HUES64 (cell line): ENCODE data around the gene JADE1.

Source experiments
- H3K27ac ChIP-seq: 2 replicates; pipeline ENCODE4 v1.7.0; 2013; ENCODE audit warnings: low read depth, low read length, inconsistent platforms
- H3K27me3 ChIP-seq: 2 replicates; pipeline ENCODE4 v1.6.1; 2013; ENCODE audit warnings: mild to moderate bottlenecking, low read length; ENCODE audit not compliant: insufficient read depth
- H3K36me3 ChIP-seq: 2 replicates; pipeline ENCODE4 v1.6.1; 2013; ENCODE audit warnings: mild to moderate bottlenecking, low read length; ENCODE audit not compliant: insufficient read depth
- H3K4me1 ChIP-seq: 2 replicates; pipeline ENCODE4 v1.6.1; 2013; ENCODE audit warnings: mild to moderate bottlenecking, low read length, moderate library complexity; ENCODE audit not compliant: insufficient read depth
- H3K4me3 ChIP-seq: 2 replicates; pipeline ENCODE4 v1.5.1; 2013; ENCODE audit warnings: mild to moderate bottlenecking, low read length, moderate library complexity
- H3K9ac ChIP-seq: 2 replicates; pipeline ENCODE4 v1.6.1; 2013; ENCODE audit warnings: mild to moderate bottlenecking, low read depth, low read length
- H3K9me3 ChIP-seq: 2 replicates; pipeline ENCODE4 v1.6.1; 2013; ENCODE audit warnings: low read depth, low read length; ENCODE audit not compliant: insufficient read depth
- WGBS: fragments of 150-250, 120-280 bp; methylation state at CpG from one replicate; pipeline ENCODE4 v1.1.7; 2013; ENCODE audit warnings: missing lambda C conversion rate; 5-methylcytosine and 5-hydroxymethylcytosine counted together

Gene JADE1

DNA sequence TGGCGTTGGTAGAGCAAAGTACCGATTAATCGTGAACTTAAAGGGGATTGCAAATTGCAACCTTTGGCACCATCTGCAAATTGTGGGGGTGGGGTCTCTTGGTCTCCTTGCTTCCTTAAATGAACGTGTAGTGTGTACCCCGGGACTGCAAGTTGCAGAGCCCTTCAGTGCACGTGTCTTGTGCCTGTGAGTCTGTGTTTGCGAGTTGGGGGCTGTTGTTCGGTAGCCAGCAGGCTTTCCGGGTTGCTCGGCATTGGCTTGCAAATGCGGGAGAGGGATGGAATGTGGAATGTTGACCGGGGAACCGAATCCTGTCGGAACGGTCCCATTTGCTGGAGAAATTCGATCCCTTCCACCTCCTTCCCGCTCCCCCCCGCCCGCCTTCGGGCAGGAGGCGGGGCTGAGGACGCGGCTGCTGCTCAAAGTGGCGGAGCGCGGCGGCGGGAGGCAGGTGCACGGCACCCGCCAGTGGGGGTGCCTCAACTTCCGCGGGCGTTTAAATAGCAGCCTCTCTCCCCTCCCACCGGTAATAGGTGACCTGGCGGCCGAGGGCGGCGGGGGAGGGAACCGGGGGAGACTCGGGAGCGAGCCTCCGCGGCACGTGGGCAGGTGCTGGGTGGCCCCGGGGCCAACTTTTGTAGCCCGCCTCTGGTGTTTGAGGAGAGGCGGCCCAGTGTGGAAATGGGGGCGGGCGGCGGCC lies 1.5 kb downstream of the JADE1 start:
- no peaks in the 10 kb centered on the region for H3K27me3 ChIP-seq
- peak overlapping the region; percentile 100 for H3K27ac ChIP-seq
- peak overlapping the region; percentile 94 for H3K4me3 ChIP-seq
- peaks cover 28% of the 10 kb centered on the region for H3K4me1 ChIP-seq
- no peaks in the 10 kb centered on the region for H3K9me3 ChIP-seq
- H3K36me3 ChIP-seq = peaks cover 4% of the 10 kb centered on the region
- WGBS = under 1% methylated on average over 50 of the region's 50 CpGs
- H3K9ac ChIP-seq = peak overlapping the region; percentile 93

DNA sequence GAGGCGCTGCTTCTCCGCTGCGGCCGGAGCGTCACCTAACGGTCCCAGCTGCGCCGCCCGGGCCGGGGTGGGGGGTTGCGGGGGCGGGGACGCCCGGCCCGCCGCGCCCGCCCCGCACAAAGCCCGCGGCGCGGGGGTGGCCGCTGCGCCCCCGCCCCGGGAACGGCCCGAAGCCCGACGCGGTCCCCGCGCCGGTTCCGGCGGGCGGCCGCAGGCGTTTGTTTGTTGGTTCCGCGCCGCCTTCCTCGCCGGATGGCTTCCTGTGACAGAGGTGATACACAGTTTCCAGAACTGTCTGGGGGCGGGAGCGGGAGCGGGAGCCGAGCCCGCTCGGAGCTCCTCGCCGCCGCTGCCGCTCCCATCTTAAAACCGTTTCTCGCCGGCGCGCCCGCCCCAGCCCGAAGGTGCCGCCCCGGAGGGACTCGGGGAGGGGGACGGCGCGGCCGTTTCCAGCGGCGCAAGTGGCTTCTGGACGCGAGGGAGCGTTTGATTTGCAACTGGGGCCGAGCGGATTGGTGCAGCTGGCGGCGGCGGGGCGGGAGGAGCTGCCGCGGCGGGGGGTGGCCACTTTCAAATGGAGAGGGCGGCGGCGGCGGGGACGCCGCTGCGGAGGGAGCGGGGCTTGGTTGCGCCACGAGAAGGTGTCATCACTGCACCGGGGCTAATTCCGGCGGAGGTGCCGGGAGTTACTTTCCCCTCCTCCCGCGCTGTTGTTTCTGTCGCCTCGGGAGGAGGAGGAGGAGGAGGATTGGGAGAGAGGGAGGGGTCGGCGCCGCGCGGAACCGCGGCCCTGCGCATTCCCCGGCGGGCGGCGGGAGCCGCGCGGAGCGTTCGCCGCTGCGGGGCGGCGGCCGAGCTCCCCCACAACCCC lies 2.3 kb downstream of the JADE1 start:
- under 1% methylated on average over 120 of the region's 123 CpGs for WGBS
- Histone ChIP-seq H3K36me3 (peaks cover 11% of the 10 kb centered on the region), H3K4me1 (peaks cover 34% of the 10 kb centered on the region)

DNA sequence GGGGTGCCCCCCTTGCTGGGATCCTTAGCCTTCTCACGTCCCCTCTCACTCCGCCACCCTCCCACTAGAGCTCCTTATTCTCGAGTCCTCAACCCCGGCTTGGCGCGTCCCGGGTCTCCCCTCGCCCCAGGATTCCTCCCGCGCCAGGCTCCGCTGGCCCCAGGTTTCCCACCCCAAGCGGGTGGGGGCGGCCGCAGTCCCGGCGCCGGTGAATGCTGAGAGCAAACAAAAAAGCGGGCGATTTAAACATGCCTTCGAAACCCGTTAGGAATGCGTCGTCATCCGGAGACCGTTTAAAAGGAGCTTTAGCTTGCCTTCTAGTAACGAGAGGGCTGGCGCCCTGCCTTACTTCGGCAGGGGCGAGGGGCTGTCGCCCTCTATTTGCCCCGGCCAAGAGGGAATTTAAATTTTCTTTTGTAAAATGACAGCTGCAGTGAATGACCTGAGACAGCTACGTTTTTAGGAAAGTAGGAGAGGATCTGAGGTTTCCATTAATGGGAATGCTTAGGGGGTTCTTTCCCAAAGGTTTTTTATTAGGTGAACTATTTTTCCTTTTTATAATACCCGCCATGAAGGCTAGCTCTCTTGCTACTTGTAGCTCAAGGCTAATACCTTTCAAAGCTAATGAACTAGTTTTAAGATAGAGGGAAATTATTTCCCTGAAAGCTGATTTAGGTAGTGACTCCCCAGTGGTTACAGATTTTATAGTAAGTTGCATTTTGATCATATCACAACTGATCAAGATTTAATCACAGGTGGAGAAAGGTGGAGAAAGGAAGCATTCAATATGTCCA lies 3.1 kb downstream of the JADE1 start:
- Histone ChIP-seq H3K4me1 (peaks cover 38% of the 10 kb centered on the region), H3K36me3 (peaks cover 20% of the 10 kb centered on the region), H3K9ac (peak overlapping the region; percentile 93), H3K9me3 (no peaks in the 10 kb centered on the region), H3K4me3 (peak overlapping the region; percentile 94), H3K27ac (peak overlapping the region; percentile 100), H3K27me3 (no peaks in the 10 kb centered on the region)
- under 1% methylated on average over 32 of the region's 33 CpGs for WGBS

More for the DNA sequence above, 2.3 kb downstream of the JADE1 start:
- Histone ChIP-seq H3K9me3 (no peaks in the 10 kb centered on the region), H3K27me3 (no peaks in the 10 kb centered on the region), H3K9ac (peak overlapping the region; percentile 93), H3K27ac (peak overlapping the region; percentile 100), H3K4me3 (peak overlapping the region; percentile 94)

GRCh38 chr4:128813965-128814364 lies 4.5 kb downstream of the JADE1 start:
- 96% methylated on average over 5 of the region's 5 CpGs for WGBS
- peak overlapping the region; percentile 94 for H3K4me3 ChIP-seq

GRCh38 chr4:128818442-128818841 lies 8.9 kb downstream of the JADE1 start:
- 97% methylated on average over 4 of the region's 4 CpGs for WGBS
- no peak overlapping the region for H3K9ac ChIP-seq
- peaks cover 41% of the 10 kb centered on the region for H3K36me3 ChIP-seq
- H3K4me1 ChIP-seq = peaks cover 67% of the 10 kb centered on the region
- no peaks in the 10 kb centered on the region for H3K27me3 ChIP-seq
- no peaks in the 10 kb centered on the region for H3K9me3 ChIP-seq
- H3K27ac ChIP-seq = no peak overlapping the region
- no peak overlapping the region for H3K4me3 ChIP-seq

More at GRCh38 chr4:128813965-128814364, 4.5 kb downstream of the JADE1 start:
- H3K9ac ChIP-seq = no peak overlapping the region
- H3K9me3 ChIP-seq = no peaks in the 10 kb centered on the region
- peaks cover 42% of the 10 kb centered on the region for H3K4me1 ChIP-seq
- no peaks in the 10 kb centered on the region for H3K27me3 ChIP-seq
- H3K27ac ChIP-seq = peak overlapping the region; percentile 36; the same call in 1 of the 2 replicates
- H3K36me3 ChIP-seq = peaks cover 30% of the 10 kb centered on the region

DNA sequence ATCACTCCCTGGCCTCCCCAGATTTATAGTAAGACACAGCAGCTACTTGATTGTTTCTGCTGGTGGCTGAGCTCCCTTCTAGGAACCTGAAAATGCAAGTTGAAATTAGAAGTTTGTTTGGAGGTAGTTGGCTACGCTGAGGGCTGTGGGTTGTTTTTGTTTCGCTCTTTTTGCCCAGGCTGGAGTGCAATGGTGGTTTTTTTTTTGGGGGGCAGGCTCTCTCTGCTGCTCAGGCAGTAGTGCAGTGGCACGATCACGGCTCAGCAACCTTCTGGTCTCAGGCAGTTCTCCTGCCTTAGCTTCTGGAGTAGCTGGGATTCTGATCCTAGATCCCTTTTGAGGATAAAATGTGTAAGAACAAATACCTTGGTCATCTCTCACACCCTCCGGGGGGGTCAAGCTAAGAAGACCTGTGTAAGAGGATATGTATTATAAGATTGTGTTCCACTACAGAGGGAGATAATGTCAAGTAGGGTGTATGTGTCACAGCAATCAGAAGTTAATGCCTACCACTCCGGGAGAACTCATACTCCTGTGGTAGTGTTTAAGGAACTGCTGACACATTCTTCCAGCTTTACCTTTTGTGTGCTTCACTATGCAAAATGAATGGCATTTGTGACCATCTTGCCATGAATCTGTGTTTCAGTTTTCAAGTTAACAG lies 9.7 kb downstream of the JADE1 start:
- Histone ChIP-seq H3K27ac (no peak overlapping the region; the same call in 1 of the 2 replicates), H3K4me3 (no peak overlapping the region), H3K27me3 (no peaks in the 10 kb centered on the region), H3K9ac (no peak overlapping the region), H3K36me3 (peaks cover 41% of the 10 kb centered on the region), H3K9me3 (no peaks in the 10 kb centered on the region), H3K4me1 (peaks cover 65% of the 10 kb centered on the region)
- WGBS = 89% methylated on average over 6 of the region's 6 CpGs

- no peak overlapping the region for H3K4me3 ChIP-seq
- H3K36me3 ChIP-seq = peaks cover 38% of the 10 kb centered on the region
- peaks cover 72% of the 10 kb centered on the region for H3K4me1 ChIP-seq
- H3K9ac ChIP-seq = no peak overlapping the region
- H3K27me3 ChIP-seq = no peaks in the 10 kb centered on the region
- no peak overlapping the region for H3K27ac ChIP-seq
- no peaks in the 10 kb centered on the region for H3K9me3 ChIP-seq
- WGBS = 87% methylated on average over 3 of the region's 3 CpGs
Measured at GRCh38 chr4:128820671-128821070, 11.2 kb downstream of the JADE1 start.

- no peak overlapping the region for H3K27ac ChIP-seq
- H3K36me3 ChIP-seq = peaks cover 35% of the 10 kb centered on the region
- peaks cover 72% of the 10 kb centered on the region for H3K4me1 ChIP-seq
- no peaks in the 10 kb centered on the region for H3K27me3 ChIP-seq
- H3K4me3 ChIP-seq = no peak overlapping the region
- 94% methylated on average over 2 of the region's 2 CpGs for WGBS
- no peak overlapping the region for H3K9ac ChIP-seq
- no peaks in the 10 kb centered on the region for H3K9me3 ChIP-seq
Measured at GRCh38 chr4:128821151-128821550, 11.7 kb downstream of the JADE1 start.

- Histone ChIP-seq H3K9ac (no peak overlapping the region), H3K4me1 (peaks cover 78% of the 10 kb centered on the region), H3K27me3 (no peaks in the 10 kb centered on the region), H3K36me3 (peaks cover 24% of the 10 kb centered on the region; the same call in 1 of the 2 replicates), H3K27ac (peak overlapping the region; percentile 16; the same call in 1 of the 2 replicates), H3K9me3 (no peaks in the 10 kb centered on the region), H3K4me3 (no peak overlapping the region)
- 91% methylated on average over 1 of the region's 1 CpG for WGBS
Measured at GRCh38 chr4:128823025-128823661, 13.6 kb downstream of the JADE1 start.

DNA sequence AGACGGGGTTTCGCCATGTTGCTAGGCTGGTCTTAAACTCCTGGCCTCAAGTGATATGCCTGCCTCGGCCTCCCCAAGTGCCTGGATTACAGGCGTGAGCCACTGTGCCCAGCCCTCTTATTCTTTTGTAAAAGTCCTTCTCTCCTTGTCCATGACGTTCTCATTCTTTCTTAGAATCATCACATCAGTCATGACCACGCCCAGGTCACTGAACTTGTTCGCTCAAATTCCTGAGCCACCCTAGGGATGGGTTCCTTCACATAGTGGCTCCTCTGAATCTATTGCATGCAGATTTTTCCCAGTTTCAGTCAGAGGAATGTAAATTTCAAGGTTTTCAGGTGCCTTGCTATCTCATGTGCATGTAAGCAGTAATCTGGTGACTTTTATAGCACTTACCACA lies 15.7 kb downstream of the JADE1 start:
- no peaks in the 10 kb centered on the region for H3K9me3 ChIP-seq
- H3K27ac ChIP-seq = no peak overlapping the region
- H3K4me3 ChIP-seq = no peak overlapping the region
- WGBS = 82% methylated on average over 7 of the region's 7 CpGs
- no peaks in the 10 kb centered on the region for H3K27me3 ChIP-seq
- no peak overlapping the region for H3K9ac ChIP-seq
- H3K36me3 ChIP-seq = peaks cover 25% of the 10 kb centered on the region; the same call in 1 of the 2 replicates
- peaks cover 82% of the 10 kb centered on the region for H3K4me1 ChIP-seq
